ENCODE measurements around the gene SCN3A. TPM values are rescaled to one million over a fixed set of nuclear protein-coding genes. Genes with fewer than 3 reads are reported as not detected.

Gene SCN3A
- total and polyA plus RNA-seq, 9 of the 15 experiments (the other 6 are each of a cell fraction or from before 2014, with no cell fraction given), result not detected

- TF ChIP-seq, protein P1, sequence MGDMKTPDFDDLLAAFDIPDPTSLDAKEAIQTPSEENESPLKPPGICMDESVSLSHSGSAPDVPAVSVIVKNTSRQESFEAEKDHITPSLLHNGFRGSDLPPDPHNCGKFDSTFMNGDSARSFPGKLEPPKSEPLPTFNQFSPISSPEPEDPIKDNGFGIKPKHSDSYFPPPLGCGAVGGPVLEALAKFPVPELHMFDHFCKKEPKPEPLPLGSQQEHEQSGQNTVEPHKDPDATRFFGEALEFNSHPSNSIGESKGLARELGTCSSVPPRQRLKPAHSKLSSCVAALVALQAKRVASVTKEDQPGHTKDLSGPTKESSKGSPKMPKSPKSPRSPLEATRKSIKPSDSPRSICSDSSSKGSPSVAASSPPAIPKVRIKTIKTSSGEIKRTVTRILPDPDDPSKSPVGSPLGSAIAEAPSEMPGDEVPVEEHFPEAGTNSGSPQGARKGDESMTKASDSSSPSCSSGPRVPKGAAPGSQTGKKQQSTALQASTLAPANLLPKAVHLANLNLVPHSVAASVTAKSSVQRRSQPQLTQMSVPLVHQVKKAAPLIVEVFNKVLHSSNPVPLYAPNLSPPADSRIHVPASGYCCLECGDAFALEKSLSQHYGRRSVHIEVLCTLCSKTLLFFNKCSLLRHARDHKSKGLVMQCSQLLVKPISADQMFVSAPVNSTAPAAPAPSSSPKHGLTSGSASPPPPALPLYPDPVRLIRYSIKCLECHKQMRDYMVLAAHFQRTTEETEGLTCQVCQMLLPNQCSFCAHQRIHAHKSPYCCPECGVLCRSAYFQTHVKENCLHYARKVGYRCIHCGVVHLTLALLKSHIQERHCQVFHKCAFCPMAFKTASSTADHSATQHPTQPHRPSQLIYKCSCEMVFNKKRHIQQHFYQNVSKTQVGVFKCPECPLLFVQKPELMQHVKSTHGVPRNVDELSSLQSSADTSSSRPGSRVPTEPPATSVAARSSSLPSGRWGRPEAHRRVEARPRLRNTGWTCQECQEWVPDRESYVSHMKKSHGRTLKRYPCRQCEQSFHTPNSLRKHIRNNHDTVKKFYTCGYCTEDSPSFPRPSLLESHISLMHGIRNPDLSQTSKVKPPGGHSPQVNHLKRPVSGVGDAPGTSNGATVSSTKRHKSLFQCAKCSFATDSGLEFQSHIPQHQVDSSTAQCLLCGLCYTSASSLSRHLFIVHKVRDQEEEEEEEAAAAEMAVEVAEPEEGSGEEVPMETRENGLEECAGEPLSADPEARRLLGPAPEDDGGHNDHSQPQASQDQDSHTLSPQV (IDR thresholded peaks at IDR 0.05), result no peak
- TF ChIP-seq CC2D1A (IDR thresholded peaks at IDR 0.05) (no peak), HDAC3 (IDR thresholded peaks at IDR 0.05; ENCODE audit: borderline replicate concordance, partially characterized antibody) (no peak), FOXK1 (CRISPR knock-in tag; IDR thresholded peaks at IDR 0.05; ENCODE audit: borderline replicate concordance) (no peak), ZNF124 (CRISPR knock-in tag; IDR thresholded peaks at IDR 0.05) (no peak), TAF15 (IDR thresholded peaks at IDR 0.05; ENCODE audit: low read depth, low read length) (no peak), SAFB (IDR thresholded peaks at IDR 0.05; ENCODE audit: borderline replicate concordance, low read depth, low read length) (no peak), MCM5 (IDR thresholded peaks at IDR 0.05; ENCODE audit: low read depth) (no peak), NR2C2 (CRISPR knock-in tag; IDR thresholded peaks at IDR 0.05) (no peak), NR2C2 (tag; IDR thresholded peaks at IDR 0.05) (no peak)
Measured at GRCh38 chr2:165202239-165202638, 1.6 kb downstream of the SCN3A start (continued).
